Gastrocnemius medialis (tissue), 4 donors: ENCODE measurements around the gene CACNA1D. TPM values are rescaled to one million over a fixed set of nuclear protein-coding genes. Genes with fewer than 3 reads are reported as not detected.

ENCODE experiments used
- ATAC-seq, 2 donors: fragments of 150-250 bp; one replicate each; pipeline ENCODE4 v1.9.1; 2016
- DNase-seq, 2 donors: peaks; one replicate each; pipeline ENCODE4 v3.0.0-alpha.2; 2019
- H3K27ac ChIP-seq, 4 donors: fragments of 200-600 bp; sonication (generic); 1 replicate in 1 of 4; 2 replicates in 3 of 4; pipeline ENCODE4 v1.5.1; 2016 to 2018; ENCODE audit warnings: mild to moderate bottlenecking in 2 of 4, moderate library complexity in 1 of 4
- H3K27me3 ChIP-seq, 3 donors: fragments of 200-600 bp; sonication (generic) in 2 of 3; 1 replicate in 1 of 3; 2 replicates in 2 of 3; pipeline versions ENCODE4 v1.5.1 to v1.6.0; 2016 to 2019; ENCODE audit warnings: mild to moderate bottlenecking in 1 of 3, moderate library complexity in 1 of 3
- H3K36me3 ChIP-seq, 2 donors: fragments of 200-600 bp; sonication (generic) in 1 of 2; one replicate each; pipeline ENCODE4 v1.5.1; 2017 to 2018
- H3K4me1 ChIP-seq, 2 donors: fragments of 200-600 bp; sonication (generic) in 1 of 2; one replicate each; pipeline ENCODE4 v1.5.1; 2016 to 2017; ENCODE audit warnings: mild to moderate bottlenecking in 2 of 2
- H3K4me3 ChIP-seq, 4 donors: fragments of 200-600 bp; sonication (generic) in 3 of 4; 1 replicate in 1 of 4; 2 replicates in 3 of 4; pipeline ENCODE4 v1.5.1; 2016 to 2019; ENCODE audit warnings: mild to moderate bottlenecking in 2 of 4
- H3K9me3 ChIP-seq, 3 donors: fragments of 200-600 bp; sonication (generic) in 2 of 3; 1 replicate in 1 of 3; 2 replicates in 2 of 3; pipeline ENCODE4 v1.5.1; 2016 to 2019
- POLR2A ChIP-seq, 2 donors: fragments of 450-650 bp; IDR thresholded peaks; one replicate each; pipeline ENCODE4 v1.6.1; 2017; ENCODE audit warnings: antibody characterized with exemption in 2 of 2, mild to moderate bottlenecking in 2 of 2, moderate library complexity in 2 of 2
- in situ Hi-C, 4 donors: fragments of 200-750 bp; cut with MboI; loops; one replicate each; pipeline versions ENCODE4 v1.15.0 to v1.8.0; 2017; ENCODE audit warnings: low sequenced_read_pairs in 4 of 4
- intact Hi-C: fragments of 100-400 bp; cut with DNase I; formaldehyde crosslinking; loops from one replicate; pipeline ENCODE4 v1.15.1; 2023; ENCODE audit warnings: low total_unique reads
- total RNA-seq, 4 donors: library from RNA; depleted of rRNA; stranded (reverse); fragments of >200 nt; gene quantifications; one replicate each; pipeline versions ENCODE4 v1.1.0 to v1.2.3, GENCODE V29; 2016
- TF ChIP-seq, protein P1 (sequence below), 5 experiments: fragments of 450-650 bp in 3 of 5; fragments of 200-600 bp in 2 of 5; sonication (generic) in 2 of 5; IDR thresholded peaks in 4 of 5; conservative IDR thresholded peaks in 1 of 5; 1 replicate in 4 of 5; 2 replicates in 1 of 5; pipeline ENCODE4 v1.5.1; 2016 to 2019; ENCODE audit warnings: antibody characterized with exemption in 5 of 5, mild to moderate bottlenecking in 3 of 5, moderate library complexity in 3 of 5

The CACNA1D gene
- total RNA-seq, 4 donors from 2014 or later, result 0.18 to 0.34 TPM; not detected in 2

DNA sequence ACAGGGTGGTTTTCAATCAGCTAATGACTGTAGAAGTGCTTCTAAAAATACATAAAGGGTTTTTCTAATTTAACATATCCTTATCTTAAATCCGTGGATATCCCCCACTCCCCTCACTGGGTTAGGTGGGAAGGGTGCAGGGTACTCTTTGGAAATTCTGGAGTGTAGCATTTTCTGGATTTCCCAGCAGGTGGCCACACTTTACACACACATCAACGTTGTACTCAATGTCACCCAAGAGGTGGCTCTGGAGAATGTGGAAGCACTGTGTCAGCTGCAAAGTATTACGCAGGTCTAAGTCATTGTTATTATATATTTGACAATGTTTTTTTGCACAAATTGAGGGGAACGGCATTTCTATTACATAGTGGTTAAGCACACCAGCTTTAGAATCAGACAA lies 183.0 kb downstream of the CACNA1D start:
- DNase-seq (no peak), ATAC-seq (no peak)
- H3K36me3 ChIP-seq, result no peaks in the 10 kb centered on the region
- in situ Hi-C loops, result no loop called here
- H3K4me1 ChIP-seq, result peaks cover 9 to 13% of the 10 kb centered on the region in 2 donors
- no peak overlapping the region for H3K27ac ChIP-seq
- intact Hi-C loops, result no loop called here
- TF ChIP-seq, protein P1, sequence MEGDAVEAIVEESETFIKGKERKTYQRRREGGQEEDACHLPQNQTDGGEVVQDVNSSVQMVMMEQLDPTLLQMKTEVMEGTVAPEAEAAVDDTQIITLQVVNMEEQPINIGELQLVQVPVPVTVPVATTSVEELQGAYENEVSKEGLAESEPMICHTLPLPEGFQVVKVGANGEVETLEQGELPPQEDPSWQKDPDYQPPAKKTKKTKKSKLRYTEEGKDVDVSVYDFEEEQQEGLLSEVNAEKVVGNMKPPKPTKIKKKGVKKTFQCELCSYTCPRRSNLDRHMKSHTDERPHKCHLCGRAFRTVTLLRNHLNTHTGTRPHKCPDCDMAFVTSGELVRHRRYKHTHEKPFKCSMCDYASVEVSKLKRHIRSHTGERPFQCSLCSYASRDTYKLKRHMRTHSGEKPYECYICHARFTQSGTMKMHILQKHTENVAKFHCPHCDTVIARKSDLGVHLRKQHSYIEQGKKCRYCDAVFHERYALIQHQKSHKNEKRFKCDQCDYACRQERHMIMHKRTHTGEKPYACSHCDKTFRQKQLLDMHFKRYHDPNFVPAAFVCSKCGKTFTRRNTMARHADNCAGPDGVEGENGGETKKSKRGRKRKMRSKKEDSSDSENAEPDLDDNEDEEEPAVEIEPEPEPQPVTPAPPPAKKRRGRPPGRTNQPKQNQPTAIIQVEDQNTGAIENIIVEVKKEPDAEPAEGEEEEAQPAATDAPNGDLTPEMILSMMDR (IDR thresholded peaks at IDR 0.05 in 4 of 5, conservative IDR thresholded peaks at IDR 0.05 in 1 of 5), result peak in 2 of 5 experiments; percentile 28 to 39
- TF ChIP-seq POLR2A (IDR thresholded peaks at IDR 0.05), result no peak
- no peaks in the 10 kb centered on the region for H3K9me3 ChIP-seq
- no peak overlapping the region for H3K4me3 ChIP-seq
- H3K27me3 ChIP-seq, result no peaks in the 10 kb centered on the region

- Histone ChIP-seq H3K4me1 (peaks cover 20 to 22% of the 10 kb centered on the region in 2 donors), H3K36me3 (no peaks in the 10 kb centered on the region), H3K4me3 (no peak overlapping the region), H3K27ac (no peak overlapping the region), H3K27me3 (no peaks in the 10 kb centered on the region), H3K9me3 (no peaks in the 10 kb centered on the region)
- TF ChIP-seq, protein P1 (IDR thresholded peaks at IDR 0.05 in 4 of 5, conservative IDR thresholded peaks at IDR 0.05 in 1 of 5), result no peak
- DNase-seq (no peak), ATAC-seq (no peak)
- in situ Hi-C loops, result no loop called here
- intact Hi-C loops, result loop anchor here (10.0 kb wide), 1 partner anchor 375 kb away; no protein-coding TSS in a partner anchor
Measured at GRCh38 chr3:53680028-53680427, 185.6 kb downstream of the CACNA1D start.

DNA sequence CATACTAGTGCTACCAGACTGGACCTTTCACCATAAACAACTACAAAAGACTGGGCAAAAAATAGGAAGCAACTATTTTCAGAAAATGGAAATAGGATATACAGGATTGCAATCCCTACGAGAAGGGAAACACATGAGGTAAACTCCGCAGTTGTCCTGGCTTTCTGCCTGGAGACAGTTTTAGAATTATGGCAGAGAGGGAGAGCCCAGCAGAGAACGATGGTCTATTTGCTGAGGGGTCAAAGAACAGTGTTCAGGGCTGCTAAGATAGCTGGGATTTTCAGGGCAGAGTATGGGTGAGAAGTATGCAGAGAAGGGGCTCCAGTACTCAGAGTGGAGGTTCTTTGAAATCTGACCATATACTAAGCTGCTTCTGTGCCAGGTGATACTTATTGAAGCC lies 188.4 kb downstream of the CACNA1D start:
- Histone ChIP-seq H3K4me3 (no peak overlapping the region), H3K27me3 (no peaks in the 10 kb centered on the region), H3K36me3 (no peaks in the 10 kb centered on the region), H3K9me3 (no peaks in the 10 kb centered on the region), H3K27ac (peak overlapping the region; percentile 50 to 76 (median 62)), H3K4me1 (peaks cover 20 to 22% of the 10 kb centered on the region in 2 donors)
- in situ Hi-C loops, result no loop called here
- DNase-seq (peak in 1 of 2 donors; percentile 51), ATAC-seq (peak; percentile 93 to 97)
- intact Hi-C loops, result loop anchor here (2.0 to 10.0 kb wide), 2 partner anchors 28 to 378 kb away; no protein-coding TSS in a partner anchor
- TF ChIP-seq POLR2A (IDR thresholded peaks at IDR 0.05), result no peak
- TF ChIP-seq, protein P1 (IDR thresholded peaks at IDR 0.05 in 4 of 5, conservative IDR thresholded peaks at IDR 0.05 in 1 of 5), result no peak

GRCh38 chr3:53688066-53688465 lies 193.7 kb downstream of the CACNA1D start:
- H3K9me3 ChIP-seq, result no peaks in the 10 kb centered on the region
- no peak for ATAC-seq
- intact Hi-C loops, result loop anchor here (10.0 kb wide), 1 partner anchor 383 kb away; no protein-coding TSS in a partner anchor
- no peaks in the 10 kb centered on the region for H3K36me3 ChIP-seq
- no peak overlapping the region for H3K27ac ChIP-seq
- peaks cover 4 to 7% of the 10 kb centered on the region in 2 donors for H3K4me1 ChIP-seq
- H3K27me3 ChIP-seq, result no peaks in the 10 kb centered on the region
- no peak overlapping the region for H3K4me3 ChIP-seq
- TF ChIP-seq, protein P1 (IDR thresholded peaks at IDR 0.05 in 4 of 5, conservative IDR thresholded peaks at IDR 0.05 in 1 of 5), result no peak
- in situ Hi-C loops, result no loop called here
- no peak for DNase-seq

DNA sequence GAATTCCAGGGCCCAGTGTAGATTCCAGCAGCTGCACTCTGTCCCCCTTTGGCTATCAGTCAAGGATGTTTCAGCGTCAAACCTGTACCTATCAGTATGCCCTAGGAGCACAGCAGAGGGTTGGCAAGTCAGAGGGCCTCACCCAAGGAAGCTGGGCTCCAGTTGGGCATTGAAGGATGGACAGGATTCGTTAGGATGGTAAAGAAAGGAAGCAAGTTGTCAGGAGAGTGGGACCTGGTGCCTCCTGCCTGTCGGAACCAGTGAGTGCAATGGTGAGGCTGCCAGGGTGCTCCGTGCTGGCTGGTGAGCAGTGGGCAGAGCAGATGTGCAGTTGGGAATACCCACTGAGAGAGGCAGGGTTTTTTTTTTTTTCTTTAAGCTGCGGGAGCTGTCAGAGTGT lies 194.6 kb downstream of the CACNA1D start:
- H3K9me3 ChIP-seq, result no peaks in the 10 kb centered on the region
- TF ChIP-seq, protein P1 (IDR thresholded peaks at IDR 0.05 in 4 of 5, conservative IDR thresholded peaks at IDR 0.05 in 1 of 5), result no peak
- TF ChIP-seq POLR2A (IDR thresholded peaks at IDR 0.05), result no peak
- intact Hi-C loops, result loop anchor here (10.0 kb wide), 1 partner anchor 384 kb away; no protein-coding TSS in a partner anchor
- H3K36me3 ChIP-seq, result no peaks in the 10 kb centered on the region
- H3K27me3 ChIP-seq, result no peaks in the 10 kb centered on the region
- in situ Hi-C loops, result no loop called here
- H3K4me3 ChIP-seq, result no peak overlapping the region
- H3K4me1 ChIP-seq, result peaks cover 0 to 3% of the 10 kb centered on the region in 2 donors
- ATAC-seq, result no peak
- no peak overlapping the region for H3K27ac ChIP-seq
- DNase-seq, result no peak
